HuH-7 (cell line): Measurements from ENCODE around the gene TULP3.

Experiments
- DNase-seq: peaks from one replicate; pipeline ENCODE4 v3.0.0; 2011; ENCODE audit warnings: low spot score

Gene TULP3

GRCh38 chr12:2877047-2877952 lies 13.4 kb upstream of the TULP3 start, which contains the start of the genes FOXM1 and RHNO1:
Gene FOXM1, minus strand, starts transcription at chr12:2877174. Its CDS starts 2,696 bp downstream, at chr12:2874478.
Gene RHNO1, plus strand, starts transcription at chr12:2877223. Its CDS starts 8,144 bp downstream, at chr12:2885367.
- peak; percentile 89 for DNase-seq

GRCh38 chr12:2877953-2878732 lies 12.5 kb upstream of the TULP3 start:
- DNase-seq = no peak

GRCh38 chr12:2879853-2880252 lies 10.8 kb upstream of the TULP3 start:
- DNase-seq = no peak

- no peak for DNase-seq
Observed at GRCh38 chr12:2884810-2885209, 5.9 kb upstream of the TULP3 start.

- no peak for DNase-seq
Observed at GRCh38 chr12:2886768-2887450, 3.8 kb upstream of the TULP3 start.

GRCh38 chr12:2890001-2890387 lies 697 bp upstream of the TULP3 start:
- DNase-seq = no peak

GRCh38 chr12:2891240-2892053 lies 756 bp downstream of the TULP3 start:
- DNase-seq = no peak

- no peak for DNase-seq
Observed at GRCh38 chr12:2892246-2892645, 1.6 kb downstream of the TULP3 start.

- DNase-seq = no peak
Observed at GRCh38 chr12:2893007-2893406, 2.3 kb downstream of the TULP3 start.

GRCh38 chr12:2895051-2895451 lies 4.4 kb downstream of the TULP3 start:
- no peak for DNase-seq

GRCh38 chr12:2895511-2895910 lies 4.8 kb downstream of the TULP3 start:
- DNase-seq = no peak

- no peak for DNase-seq
Observed at GRCh38 chr12:2897418-2897817, 6.7 kb downstream of the TULP3 start.

- no peak for DNase-seq
Observed at GRCh38 chr12:2900642-2901041, 10.0 kb downstream of the TULP3 start.

- DNase-seq = no peak
Observed at GRCh38 chr12:2902272-2902880, 11.7 kb downstream of the TULP3 start.

- no peak for DNase-seq
Observed at GRCh38 chr12:2904260-2904659, 13.6 kb downstream of the TULP3 start.

GRCh38 chr12:2912216-2912575 lies 21.5 kb downstream of the TULP3 start:
- DNase-seq = no peak

- no peak for DNase-seq
Observed at GRCh38 chr12:2919249-2919648, 28.6 kb downstream of the TULP3 start.

GRCh38 chr12:2922329-2922728 lies 31.6 kb downstream of the TULP3 start:
- DNase-seq = no peak

- DNase-seq = no peak
Observed at GRCh38 chr12:2923057-2923456, 32.4 kb downstream of the TULP3 start.

GRCh38 chr12:2924019-2924418 lies 33.3 kb downstream of the TULP3 start:
- no peak for DNase-seq

GRCh38 chr12:2925322-2925995 lies 34.8 kb downstream of the TULP3 start:
- no peak for DNase-seq
